K562 (cell line): ENCODE data around the gene SUPT3H. TPM values are rescaled to one million over a fixed set of nuclear protein-coding genes. Genes with fewer than 3 reads are reported as not detected.

Experiments
- CGGBP1 ChIP-seq: fragments of 250-450 bp; sonication (Bioruptor Pico); IDR thresholded peaks from 2 replicates; pipeline ENCODE4 v1.9.0; 2021; ENCODE audit warnings: mild to moderate bottlenecking
- GABPB1 ChIP-seq: sonication (generic); formaldehyde crosslinking; IDR thresholded peaks from 2 replicates; pipeline ENCODE4 v1.8.0; 2022; ENCODE audit warnings: mild to moderate bottlenecking, missing genetic modification reagents
- MTA3 ChIP-seq: fragments of 450-650 bp; formaldehyde crosslinking; IDR thresholded peaks from 2 replicates; pipeline ENCODE4 v1.6.1; 2017; ENCODE audit warnings: mild to moderate bottlenecking, borderline replicate concordance
- PCBP1 ChIP-seq: fragments of 200-400 bp; formaldehyde crosslinking; IDR thresholded peaks from 2 replicates; pipeline ENCODE4 v1.6.1; 2018; ENCODE audit warnings: mild to moderate bottlenecking, low read depth, low read length; ENCODE audit not compliant: poor library complexity, severe bottlenecking
- PKNOX1 ChIP-seq: fragments of 450-650 bp; IDR thresholded peaks from 2 replicates; pipeline ENCODE4 v1.6.1; 2016
- SP2 ChIP-seq: IDR thresholded peaks from 2 replicates; pipeline ENCODE4 v1.6.1; 2011; ENCODE audit warnings: mild to moderate bottlenecking, low read depth, low read length, moderate library complexity; ENCODE audit not compliant: poor library complexity, severe bottlenecking; ENCODE audit errors: extremely low read depth
- ZFP91 ChIP-seq: sonication (generic); formaldehyde crosslinking; IDR thresholded peaks from 2 replicates; pipeline ENCODE4 v1.8.0; 2022; ENCODE audit warnings: mild to moderate bottlenecking, missing genetic modification reagents
- ZNF217 ChIP-seq: sonication (generic); formaldehyde crosslinking; IDR thresholded peaks from 2 replicates; pipeline ENCODE4 v1.8.0; 2022; ENCODE audit warnings: mild to moderate bottlenecking, missing genetic modification reagents
- ZNF318 ChIP-seq, 2 experiments: fragments of 450-650 bp; IDR thresholded peaks; 2 replicates each; pipeline ENCODE4 v1.6.1; 2016; ENCODE audit warnings: mild to moderate bottlenecking in 2 of 2, borderline replicate concordance in 1 of 2, low read depth in 1 of 2, moderate library complexity in 1 of 2
- ZNF551 ChIP-seq: fragments of 250-450 bp; sonication (Bioruptor Pico); IDR thresholded peaks from 2 replicates; pipeline ENCODE4 v1.5.0; 2021; ENCODE audit warnings: mild to moderate bottlenecking, moderate library complexity
- ZNF589 ChIP-seq: fragments of 200-800 bp; sonication (Bioruptor generic); IDR thresholded peaks from 2 replicates; pipeline ENCODE4 v1.6.1; 2016; ENCODE audit warnings: low read depth, missing genetic modification characterization, missing compliant biosample characterization
- ZNF644 ChIP-seq: fragments of 200-800 bp; sonication (Bioruptor generic); IDR thresholded peaks from 2 replicates; pipeline ENCODE4 v1.6.1; 2016; ENCODE audit warnings: low read depth, missing genetic modification characterization, missing compliant biosample characterization
- ZNF655 ChIP-seq: fragments of 250-450 bp; sonication (Bioruptor Pico); IDR thresholded peaks from 2 replicates; pipeline ENCODE4 v1.5.0; 2021
- polyA plus RNA-seq, 8 experiments: library from polyadenylated mRNA; depleted of rRNA in 4 of 8; stranded (reverse) in 5 of 8; unstranded in 3 of 8; fragments of >200 nt; fragmentation: Nextera tagmentation in 2 of 8; fragmentation: Illumina TruSeq in 1 of 8; extraction: Ambion mirVana in 2 of 8; extraction: Trizol in 1 of 8; gene quantifications; 2 replicates each; pipeline versions ENCODE4 v1.2.1 to v1.2.3, GENCODE V29; 2011 to 2014; ENCODE audit warnings: inconsistent platforms in 1 of 8, missing spikeins in 1 of 8
- total RNA-seq, 7 experiments: library from RNA; depleted of rRNA in 6 of 7; stranded (reverse); fragments of >200 nt in 6 of 7; fragmentation: Illumina TruSeq in 2 of 7; extraction: Trizol in 2 of 7; gene quantifications; 2 replicates each; pipeline versions ENCODE4 v1.2.1 to v1.2.3, GENCODE V29; 2011 to 2021; ENCODE audit warnings: low replicate concordance in 1 of 7

The SUPT3H gene
- total and polyA plus RNA-seq, 9 of the 15 experiments (the other 6 are each of a cell fraction or from before 2014, with no cell fraction given), result 7.2 to 16.3 (median 11.9) TPM

- no peak for TF ChIP-seq ZNF655 (CRISPR knock-in tag)
- no peak for TF ChIP-seq ZNF318 (IDR thresholded peaks at IDR 0.05; ENCODE audit: borderline replicate concordance in 1 of 2, low read depth in 1 of 2)
- no peak for TF ChIP-seq SP2
- TF ChIP-seq ZNF644 (tag), result peak; percentile 62; the same call in 1 of the 2 replicates
- TF ChIP-seq ZNF551, result no peak
- TF ChIP-seq PCBP1, result peak; percentile 97
- no peak for TF ChIP-seq ZFP91 (CRISPR knock-in tag)
- no peak for TF ChIP-seq ZNF217 (CRISPR knock-in tag)
- TF ChIP-seq CGGBP1 (CRISPR knock-in tag), result peak; percentile 76; the same call in 1 of the 2 replicates
- peak; percentile 26; the same call in 1 of the 2 replicates for TF ChIP-seq PKNOX1
- peak; percentile 90 for TF ChIP-seq GABPB1 (CRISPR knock-in tag)
- peak; percentile 67 for TF ChIP-seq MTA3
- peak; percentile 87 for TF ChIP-seq ZNF589 (CRISPR knock-in tag)
Measured at GRCh38 chr6:45377554-45378333, at the start of gene SUPT3H (continued).
